HG02840 (cell line): Measurements from ENCODE around the gene HNRNPL.
A peak's percentile ranks its signal among the peaks of the same experiment; 100 is the strongest.
"Not testable (repeated sequence)": the region's sequence is repeated elsewhere in the genome, so short reads cannot be mapped to it uniquely, and the experiment has no call there.

Source experiments
- ATAC-seq: cut with Tn5 transposase; IDR thresholded peaks from one replicate; pipeline ENCODE4 v1.9.1; 2021; ENCODE audit warnings: mild to moderate bottlenecking, moderate library complexity, moderate number of reproducible peaks; ENCODE audit not compliant: unreplicated experiment, low FRiP score

HNRNPL gene

DNA sequence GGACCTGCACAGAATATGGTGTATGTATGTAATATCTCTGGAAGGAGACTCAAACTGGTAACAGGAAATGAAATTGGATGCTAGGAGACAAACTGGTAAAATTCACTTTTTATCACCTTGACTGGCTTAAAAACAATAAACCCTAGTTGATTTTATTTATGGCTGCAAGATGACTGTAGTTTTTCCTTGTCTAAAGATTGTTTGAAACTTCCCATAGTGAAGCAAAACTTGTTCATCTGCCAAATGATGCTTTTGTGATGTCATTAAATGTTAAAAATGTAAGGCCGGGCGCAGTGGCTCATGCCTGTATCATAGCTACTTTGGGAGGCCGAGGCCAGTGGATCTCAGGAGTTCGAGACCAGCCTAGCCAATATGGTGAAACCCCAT is 15.7 kb downstream of the HNRNPL start:
- no peak for ATAC-seq

DNA sequence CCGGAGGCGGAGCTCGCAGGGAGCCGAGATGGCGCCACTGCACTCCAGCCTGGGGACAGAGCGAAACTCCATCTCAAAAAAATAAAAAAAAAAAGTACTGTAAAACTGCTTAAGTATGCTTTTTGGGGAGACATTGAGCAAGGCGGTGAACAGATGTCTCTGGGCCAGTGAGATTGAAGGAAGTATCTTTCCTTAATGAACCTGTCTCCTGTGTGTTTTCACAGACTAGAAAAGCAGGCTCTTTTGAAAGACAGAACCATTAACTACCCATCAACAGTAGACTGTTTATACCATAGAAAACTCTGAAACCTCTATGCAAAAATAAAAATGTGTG is 16.7 kb downstream of the HNRNPL start:
- no peak for ATAC-seq

- ATAC-seq: peak; percentile 32
Observed at GRCh38 chr19:38831142-38831605, 18.6 kb downstream of the HNRNPL start.

DNA sequence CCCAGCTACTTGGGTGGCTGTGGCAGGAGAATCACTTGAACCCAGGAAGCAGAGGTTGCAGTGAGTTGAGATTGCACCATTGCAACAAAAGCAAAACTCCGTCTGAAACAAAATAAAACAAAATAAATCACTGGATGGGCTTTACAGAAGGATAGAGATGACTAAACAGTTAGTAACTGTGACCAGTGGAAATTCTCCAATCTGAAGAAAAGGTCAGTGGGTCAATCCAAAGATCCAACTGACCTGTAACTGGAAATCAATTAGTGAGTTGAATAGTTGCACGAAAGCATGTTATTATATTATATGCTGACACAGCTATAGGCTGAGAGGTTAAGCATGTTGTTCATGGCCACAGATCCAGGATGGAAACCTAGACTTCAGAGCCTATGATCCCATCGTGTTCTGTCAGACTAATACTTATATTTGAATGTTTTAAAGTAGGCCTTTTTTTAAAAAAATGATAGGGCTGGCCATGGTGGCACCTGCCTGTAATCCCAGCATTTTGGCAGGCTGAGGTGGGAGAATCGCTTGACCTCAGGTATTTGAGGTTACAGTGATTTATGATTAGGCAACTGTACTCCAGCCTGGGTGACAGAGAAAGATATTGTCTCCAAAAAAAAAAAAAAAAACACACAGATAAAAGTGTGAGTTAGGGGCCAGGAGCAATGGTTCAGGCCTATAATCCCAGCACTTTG is 19.6 kb downstream of the HNRNPL start:
- ATAC-seq: no peak

GRCh38 chr19:38829203-38829602 is 20.6 kb downstream of the HNRNPL start:
- ATAC-seq: not testable (repeated sequence)

DNA sequence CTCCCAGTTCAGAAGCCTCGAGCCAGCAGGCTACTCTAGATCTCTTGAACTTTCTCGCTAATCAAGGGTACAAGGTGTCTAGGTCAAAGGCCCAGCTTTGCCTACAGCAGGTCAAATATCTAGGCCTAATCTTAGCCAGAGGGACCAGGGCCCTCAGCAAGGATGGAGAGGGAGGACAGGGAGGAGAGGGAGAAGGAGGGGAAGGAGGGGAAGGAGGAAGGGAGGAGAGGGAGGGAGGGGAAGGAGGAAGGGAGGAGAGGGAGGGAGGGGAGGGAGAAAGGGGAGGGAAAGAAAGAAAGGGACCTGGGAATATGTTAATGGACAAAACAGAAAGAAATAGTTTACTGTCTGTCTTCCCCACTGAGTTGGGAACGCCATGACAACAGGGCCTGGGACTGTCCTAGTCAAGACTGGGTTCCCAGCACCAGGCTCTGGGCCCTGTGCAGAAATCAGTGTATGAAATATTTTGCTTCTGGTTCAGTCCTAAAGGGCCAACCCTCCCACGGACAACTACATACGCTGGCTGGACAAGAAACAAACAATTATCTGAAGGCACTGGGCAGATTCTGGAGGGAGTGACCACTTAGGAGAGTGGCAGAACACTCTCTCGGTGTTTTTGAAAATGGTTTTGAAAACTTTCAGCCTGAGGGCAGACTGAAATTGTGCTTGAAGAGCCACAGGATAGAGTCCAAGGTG is 22.8 kb downstream of the HNRNPL start:
- ATAC-seq: no peak

DNA sequence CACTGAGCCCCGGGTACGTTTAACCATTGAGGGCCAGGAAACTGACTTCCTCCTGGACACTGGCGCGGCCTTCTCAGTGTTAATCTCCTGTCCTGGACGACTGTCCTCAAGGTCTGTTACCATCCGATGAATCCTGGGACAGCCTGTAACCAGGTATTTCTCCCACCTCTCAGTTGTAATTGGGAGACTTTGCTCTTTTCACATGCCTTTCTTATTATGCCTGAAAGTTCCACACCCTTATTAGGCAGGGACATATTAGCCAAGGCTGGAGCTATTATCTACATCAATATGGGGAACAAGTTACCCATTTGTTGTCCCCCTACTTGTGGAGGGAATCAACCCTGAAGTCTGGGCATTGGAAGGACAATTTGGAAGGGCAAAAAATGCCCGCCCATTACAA is 23.9 kb downstream of the HNRNPL start:
- ATAC-seq: not testable (repeated sequence)

DNA sequence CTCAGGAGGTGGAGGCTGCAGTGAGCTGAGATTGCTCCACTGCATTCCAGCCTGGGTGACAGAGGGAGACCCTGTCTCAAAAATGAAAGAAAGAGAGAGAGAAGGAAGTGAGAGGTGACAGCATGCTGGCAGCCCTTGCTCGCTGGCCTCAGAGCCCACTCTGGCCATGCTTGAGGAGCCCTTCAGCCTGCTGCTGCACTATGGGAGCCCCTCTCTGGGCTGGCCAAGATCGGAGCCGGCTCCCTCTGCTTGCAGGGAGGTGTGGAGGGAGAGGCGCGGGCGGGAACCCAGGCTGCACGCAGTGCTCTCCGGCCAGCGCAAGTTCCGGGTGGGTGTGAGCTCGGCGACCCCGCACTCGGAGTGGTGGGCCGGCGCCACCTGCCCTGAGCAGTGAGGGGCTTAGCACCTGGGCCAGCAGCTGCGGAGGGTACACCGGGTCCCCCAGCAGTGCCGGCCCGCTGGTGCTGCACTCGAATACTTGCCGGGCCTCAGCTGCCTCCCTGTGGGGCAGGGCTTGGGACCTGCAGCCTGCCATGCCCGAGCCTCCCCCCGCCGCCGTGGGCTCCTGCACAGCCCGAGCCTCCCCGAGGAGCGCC is 28.5 kb downstream of the HNRNPL start:
- not testable (repeated sequence) for ATAC-seq

GRCh38 chr19:38819231-38819920 is 30.4 kb downstream of the HNRNPL start:
- ATAC-seq: no peak

DNA sequence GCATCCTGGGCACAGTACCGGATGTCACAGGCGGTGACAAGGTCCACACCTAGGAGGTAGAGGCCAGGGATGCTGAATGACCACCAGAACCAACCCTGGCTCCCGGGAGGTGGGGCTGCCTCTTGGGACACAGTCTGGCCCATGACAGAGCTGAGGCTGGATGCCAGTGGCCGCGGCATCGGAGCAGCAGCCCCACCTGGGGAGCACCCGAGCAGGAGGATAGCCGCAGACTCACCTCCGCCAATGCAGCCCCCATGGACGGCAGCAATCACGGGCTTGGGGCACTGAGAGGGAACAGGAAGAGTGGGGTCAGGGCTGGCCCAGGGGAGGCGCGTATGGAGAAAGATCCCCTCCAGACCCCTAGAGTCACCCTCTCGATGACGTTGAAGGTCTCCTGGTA is 32.7 kb downstream of the HNRNPL start:
- ATAC-seq: no peak

GRCh38 chr19:38816131-38816750 is 33.5 kb downstream of the HNRNPL start:
- no peak for ATAC-seq

GRCh38 chr19:38815059-38816001 is 34.5 kb downstream of the HNRNPL start:
- ATAC-seq: no peak

DNA sequence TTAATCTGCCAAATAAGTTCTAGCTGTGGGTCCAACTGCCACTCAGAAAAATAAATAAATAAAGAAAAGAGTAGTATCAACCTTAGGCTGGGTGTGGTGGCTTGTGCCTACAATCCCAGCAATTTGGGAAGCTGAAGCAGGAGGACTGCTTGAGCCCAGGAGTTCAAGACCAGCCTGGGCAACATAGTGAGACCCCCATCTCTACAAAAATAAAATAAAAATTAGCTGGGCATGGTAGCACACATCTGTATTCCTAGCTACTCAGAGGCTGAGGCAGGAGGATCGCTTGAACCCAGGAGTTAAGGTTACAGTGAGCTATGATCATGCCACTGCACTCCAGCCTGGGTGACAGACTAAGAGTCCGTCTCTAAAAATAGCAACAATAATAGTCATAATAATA is 35.9 kb downstream of the HNRNPL start:
- ATAC-seq: not testable (repeated sequence)

DNA sequence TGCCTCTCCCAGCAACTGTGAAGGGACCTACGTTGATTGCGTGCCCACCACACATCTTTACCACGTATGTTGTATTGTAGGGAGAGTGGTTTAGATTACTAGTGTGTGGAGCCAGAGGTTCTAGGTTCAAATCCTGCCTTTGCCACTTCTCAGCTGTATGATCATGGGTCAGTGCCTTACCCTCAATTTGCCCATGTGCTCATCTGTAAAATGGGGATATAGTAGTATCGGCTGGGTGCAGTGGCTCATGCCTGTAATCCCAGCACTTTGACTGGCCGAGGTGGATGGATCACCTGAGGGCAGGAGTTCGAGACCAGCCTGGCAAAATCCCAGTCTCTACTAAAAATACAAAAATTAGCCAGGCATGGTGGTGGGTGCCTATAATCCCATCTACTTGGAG is 36.5 kb downstream of the HNRNPL start:
- ATAC-seq: no peak

GRCh38 chr19:38812841-38813320 is 36.9 kb downstream of the HNRNPL start, which contains the start of gene LGALS4:
LGALS4 (minus strand) TSS chr19:38812945; CDS start chr19:38812886, 59 bp downstream.
- ATAC-seq: no peak

GRCh38 chr19:38812009-38812840 is 37.6 kb downstream of the HNRNPL start:
- no peak for ATAC-seq

DNA sequence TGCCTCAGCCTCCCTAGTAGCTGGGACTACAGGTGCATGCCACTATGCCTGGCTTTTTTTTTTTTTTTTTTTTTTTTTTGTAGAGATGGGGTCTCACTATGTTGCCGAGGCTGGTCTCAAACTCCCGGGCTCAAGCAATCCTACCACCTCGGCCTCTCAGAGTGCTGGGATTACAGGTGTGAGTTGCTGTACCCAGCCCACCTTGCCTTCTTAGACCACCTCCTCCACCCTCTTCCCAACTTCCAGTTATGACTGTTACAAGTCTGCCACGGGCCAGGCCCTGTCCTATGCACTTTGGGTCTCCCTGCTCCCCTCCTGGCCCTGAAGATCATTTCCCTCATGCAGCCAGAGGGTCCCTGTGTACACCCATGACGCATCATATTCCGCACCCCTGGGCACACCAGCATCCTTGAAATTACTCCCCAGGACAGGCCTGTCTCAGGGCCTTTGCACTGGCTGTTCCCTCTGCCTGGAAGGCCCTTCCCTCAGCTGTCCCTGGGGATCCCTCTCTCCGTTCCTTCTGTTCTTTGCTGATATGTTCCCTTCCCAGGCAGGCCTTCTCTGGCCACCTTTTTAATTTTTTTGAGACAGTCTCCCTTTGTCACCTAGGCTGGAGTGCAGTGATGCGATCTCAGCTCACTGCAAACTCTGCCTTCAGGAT is 40.1 kb downstream of the HNRNPL start:
- no peak for ATAC-seq

GRCh38 chr19:38808741-38809140 is 41.0 kb downstream of the HNRNPL start:
- no peak for ATAC-seq
